RWPE2 (cell line): ENCODE results near the gene INSRR.

ENCODE experiments used
- ATAC-seq: fragments of 200-7000 bp; cut with Tn5 transposase; 3 replicates; pipeline ENCODE4 v1.9.1; 2021; ENCODE audit warnings: low read depth
- DNase-seq: peaks from one replicate; pipeline ENCODE4 v3.0.0-alpha.2; 2020; ENCODE audit warnings: low spot score
- H3K27ac ChIP-seq: fragments of 450-650 bp; 2 replicates; pipeline ENCODE4 v1.5.1; 2017; ENCODE audit warnings: mild to moderate bottlenecking; ENCODE audit not compliant: poor library complexity, severe bottlenecking
- H3K27me3 ChIP-seq: fragments of 250-450 bp; sonication (Bioruptor Pico); 2 replicates; pipeline ENCODE4 v1.5.1; 2021; ENCODE audit warnings: mild to moderate bottlenecking, moderate library complexity; ENCODE audit not compliant: insufficient read depth, poor library complexity, severe bottlenecking
- H3K36me3 ChIP-seq: fragments of 250-450 bp; sonication (Bioruptor Pico); 2 replicates; pipeline ENCODE4 v1.5.1; 2020; ENCODE audit warnings: low read depth, mild to moderate bottlenecking, moderate library complexity
- H3K4me1 ChIP-seq: fragments of 250-450 bp; sonication (Bioruptor Pico); 2 replicates; pipeline ENCODE4 v1.5.1; 2021; ENCODE audit warnings: mild to moderate bottlenecking, moderate library complexity; ENCODE audit not compliant: insufficient read depth, poor library complexity, severe bottlenecking
- H3K4me3 ChIP-seq: fragments of 250-450 bp; sonication (Bioruptor Pico); 2 replicates; pipeline ENCODE4 v1.5.1; 2021; ENCODE audit warnings: mild to moderate bottlenecking, moderate library complexity; ENCODE audit not compliant: severe bottlenecking
- H3K9me3 ChIP-seq: fragments of 250-450 bp; sonication (Bioruptor Pico); 2 replicates; pipeline ENCODE4 v1.5.1; 2021; ENCODE audit warnings: mild to moderate bottlenecking, moderate library complexity; ENCODE audit not compliant: severe bottlenecking
- TF ChIP-seq, protein P1 (sequence below): fragments of 450-650 bp; IDR thresholded peaks from one replicate; pipeline ENCODE4 v1.5.1; 2017; ENCODE audit warnings: mild to moderate bottlenecking, moderate library complexity; ENCODE audit not compliant: poor library complexity, severe bottlenecking

The INSRR gene

DNA sequence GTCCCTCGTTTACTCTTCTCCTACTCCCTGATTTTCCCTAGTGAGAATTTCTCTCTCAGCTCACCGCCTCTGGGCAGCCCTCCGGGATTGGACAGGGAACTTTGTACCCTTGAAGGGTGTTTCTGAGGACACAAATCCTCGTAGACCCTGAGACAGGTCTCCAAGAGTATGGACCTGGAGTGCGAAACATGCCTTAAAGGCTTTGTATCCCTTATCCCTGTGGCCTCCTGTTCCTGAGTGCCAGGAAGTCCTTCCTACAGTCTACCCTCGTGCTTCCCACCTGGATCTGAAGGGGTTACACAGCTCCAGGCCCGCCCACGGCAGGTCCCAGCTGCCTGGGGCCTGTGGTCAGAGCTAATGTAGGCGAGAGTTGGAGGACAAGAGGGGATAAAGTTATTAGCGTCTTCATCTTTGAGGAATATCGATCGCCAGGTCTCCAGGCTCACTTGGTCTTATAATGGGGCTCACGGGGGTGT is 27.0 kb upstream of the INSRR start:
- TF ChIP-seq, protein P1, sequence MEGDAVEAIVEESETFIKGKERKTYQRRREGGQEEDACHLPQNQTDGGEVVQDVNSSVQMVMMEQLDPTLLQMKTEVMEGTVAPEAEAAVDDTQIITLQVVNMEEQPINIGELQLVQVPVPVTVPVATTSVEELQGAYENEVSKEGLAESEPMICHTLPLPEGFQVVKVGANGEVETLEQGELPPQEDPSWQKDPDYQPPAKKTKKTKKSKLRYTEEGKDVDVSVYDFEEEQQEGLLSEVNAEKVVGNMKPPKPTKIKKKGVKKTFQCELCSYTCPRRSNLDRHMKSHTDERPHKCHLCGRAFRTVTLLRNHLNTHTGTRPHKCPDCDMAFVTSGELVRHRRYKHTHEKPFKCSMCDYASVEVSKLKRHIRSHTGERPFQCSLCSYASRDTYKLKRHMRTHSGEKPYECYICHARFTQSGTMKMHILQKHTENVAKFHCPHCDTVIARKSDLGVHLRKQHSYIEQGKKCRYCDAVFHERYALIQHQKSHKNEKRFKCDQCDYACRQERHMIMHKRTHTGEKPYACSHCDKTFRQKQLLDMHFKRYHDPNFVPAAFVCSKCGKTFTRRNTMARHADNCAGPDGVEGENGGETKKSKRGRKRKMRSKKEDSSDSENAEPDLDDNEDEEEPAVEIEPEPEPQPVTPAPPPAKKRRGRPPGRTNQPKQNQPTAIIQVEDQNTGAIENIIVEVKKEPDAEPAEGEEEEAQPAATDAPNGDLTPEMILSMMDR = no peak
- Histone ChIP-seq H3K9me3 (no peaks in the 10 kb centered on the region), H3K4me3 (no peak overlapping the region), H3K27me3 (no peaks in the 10 kb centered on the region), H3K36me3 (no peaks in the 10 kb centered on the region), H3K4me1 (no peaks in the 10 kb centered on the region), H3K27ac (no peak overlapping the region)
- DNase-seq = no peak
- ATAC-seq = no peak

DNA sequence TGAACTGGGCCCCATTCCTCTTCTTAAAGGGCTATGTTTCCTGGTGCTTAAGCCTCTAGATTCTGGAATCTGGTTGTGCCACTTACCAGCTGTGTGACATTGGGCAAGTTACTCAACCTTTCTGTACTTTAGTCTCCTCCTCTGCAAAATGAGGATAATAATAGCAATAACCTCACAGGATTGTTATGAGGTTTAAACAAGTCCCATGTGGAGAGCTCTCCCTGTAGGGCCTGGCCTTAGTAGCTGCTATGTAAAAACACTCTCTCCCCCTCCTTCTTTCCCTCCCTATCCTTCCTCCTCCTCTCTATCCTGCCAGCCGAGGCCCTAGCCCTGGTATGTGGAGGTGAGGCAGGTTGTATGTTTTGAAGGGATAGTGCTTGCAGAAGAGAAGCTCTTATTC is 26.4 kb upstream of the INSRR start:
- Histone ChIP-seq H3K27me3 (no peaks in the 10 kb centered on the region), H3K4me3 (no peak overlapping the region), H3K27ac (no peak overlapping the region), H3K4me1 (no peaks in the 10 kb centered on the region), H3K36me3 (no peaks in the 10 kb centered on the region), H3K9me3 (no peaks in the 10 kb centered on the region)
- ATAC-seq = no peak
- DNase-seq = no peak
- TF ChIP-seq, protein P1 = no peak

DNA sequence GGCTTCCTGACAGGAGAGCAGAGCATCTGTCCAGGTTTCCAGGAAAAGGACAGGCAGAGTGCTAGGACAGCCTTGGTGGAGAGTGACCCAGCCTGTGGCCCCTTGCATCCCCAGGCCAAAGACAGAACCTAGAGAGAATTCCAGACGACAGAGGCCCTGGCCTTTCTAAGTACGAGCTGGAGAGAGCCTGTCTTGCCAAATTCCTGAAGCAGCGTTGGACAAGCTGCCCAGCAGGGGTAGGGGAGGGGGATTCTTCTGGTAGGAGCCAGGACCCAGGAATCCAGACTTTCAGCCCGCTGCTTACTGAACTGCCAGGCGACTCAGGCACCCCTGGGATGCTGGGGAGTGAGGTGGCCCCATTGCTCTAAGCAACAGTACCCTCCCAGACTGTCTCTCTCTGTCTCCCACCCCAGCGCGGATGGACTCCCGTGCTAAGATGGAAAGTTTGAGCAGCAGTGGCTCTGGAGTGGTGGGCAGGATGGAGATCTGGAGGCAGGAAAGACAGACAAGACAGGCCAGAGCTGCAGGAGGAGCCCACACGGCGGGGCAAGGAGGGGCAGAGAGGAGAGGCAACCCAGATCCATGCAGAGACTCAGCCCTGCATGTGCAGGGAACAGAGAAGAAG is 25.8 kb upstream of the INSRR start:
- Histone ChIP-seq H3K27ac (no peak overlapping the region), H3K4me1 (no peaks in the 10 kb centered on the region), H3K36me3 (no peaks in the 10 kb centered on the region), H3K9me3 (no peaks in the 10 kb centered on the region), H3K27me3 (no peaks in the 10 kb centered on the region), H3K4me3 (no peak overlapping the region)
- DNase-seq = no peak
- no peak for ATAC-seq
- TF ChIP-seq, protein P1 = no peak

DNA sequence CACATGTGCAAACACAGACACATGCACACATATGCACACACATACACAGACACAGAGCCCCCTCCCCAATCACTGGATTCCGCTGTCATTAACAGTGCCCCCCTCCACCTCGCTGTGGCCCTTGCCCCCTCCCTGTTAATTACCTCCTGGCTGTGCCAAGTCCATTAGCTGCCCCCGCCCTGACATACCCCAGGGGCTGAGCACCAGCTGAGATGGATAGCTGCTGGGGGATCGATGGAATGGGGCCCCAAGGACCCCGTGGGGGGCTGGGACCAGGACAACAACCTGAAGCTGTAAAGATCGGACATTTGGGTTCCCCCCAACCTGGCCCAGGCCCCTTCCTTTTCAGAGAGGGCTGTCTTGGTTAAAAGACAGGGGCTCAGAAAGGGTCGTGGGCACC is 25.0 kb upstream of the INSRR start:
- ATAC-seq (no peak), DNase-seq (no peak)
- Histone ChIP-seq H3K4me3 (no peak overlapping the region), H3K4me1 (no peaks in the 10 kb centered on the region), H3K27ac (no peak overlapping the region), H3K27me3 (no peaks in the 10 kb centered on the region), H3K36me3 (no peaks in the 10 kb centered on the region), H3K9me3 (no peaks in the 10 kb centered on the region)
- TF ChIP-seq, protein P1 = no peak

DNA sequence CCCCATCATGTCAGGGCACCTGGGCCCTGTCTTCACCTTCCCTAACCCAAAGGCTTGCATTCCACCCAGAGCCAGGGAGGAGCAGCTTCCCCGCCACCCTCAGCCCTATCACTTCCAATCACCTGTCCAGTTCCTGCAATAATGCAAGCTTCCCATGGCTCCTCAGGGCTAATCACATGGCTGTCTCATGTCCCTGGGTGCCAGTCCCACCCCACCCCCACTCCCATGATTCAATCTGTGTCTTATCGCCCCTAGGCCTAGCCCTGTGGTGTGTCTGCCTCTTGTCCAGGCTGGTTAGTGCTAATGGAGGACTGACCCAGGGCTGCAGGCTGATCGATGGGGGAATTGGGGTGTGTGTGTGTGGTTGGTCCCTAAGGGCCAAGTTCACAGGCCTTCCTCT is 23.6 kb upstream of the INSRR start:
- no peaks in the 10 kb centered on the region for H3K27me3 ChIP-seq

More for the DNA sequence above, 23.6 kb upstream of the INSRR start:
- ATAC-seq = no peak
- Histone ChIP-seq H3K4me3 (no peak overlapping the region), H3K36me3 (no peaks in the 10 kb centered on the region), H3K4me1 (no peaks in the 10 kb centered on the region), H3K9me3 (no peaks in the 10 kb centered on the region), H3K27ac (no peak overlapping the region)
- no peak for DNase-seq
- TF ChIP-seq, protein P1 = no peak
